GM19099 (cell line): ENCODE results near the gene SMCP.

Experiments used
- POLR2A ChIP-seq: IDR thresholded peaks from 3 replicates; pipeline ENCODE4 v1.6.1; 2011; ENCODE audit warnings: low read depth; ENCODE audit not compliant: insufficient read length; ENCODE audit errors: extremely low read depth

Gene SMCP

DNA sequence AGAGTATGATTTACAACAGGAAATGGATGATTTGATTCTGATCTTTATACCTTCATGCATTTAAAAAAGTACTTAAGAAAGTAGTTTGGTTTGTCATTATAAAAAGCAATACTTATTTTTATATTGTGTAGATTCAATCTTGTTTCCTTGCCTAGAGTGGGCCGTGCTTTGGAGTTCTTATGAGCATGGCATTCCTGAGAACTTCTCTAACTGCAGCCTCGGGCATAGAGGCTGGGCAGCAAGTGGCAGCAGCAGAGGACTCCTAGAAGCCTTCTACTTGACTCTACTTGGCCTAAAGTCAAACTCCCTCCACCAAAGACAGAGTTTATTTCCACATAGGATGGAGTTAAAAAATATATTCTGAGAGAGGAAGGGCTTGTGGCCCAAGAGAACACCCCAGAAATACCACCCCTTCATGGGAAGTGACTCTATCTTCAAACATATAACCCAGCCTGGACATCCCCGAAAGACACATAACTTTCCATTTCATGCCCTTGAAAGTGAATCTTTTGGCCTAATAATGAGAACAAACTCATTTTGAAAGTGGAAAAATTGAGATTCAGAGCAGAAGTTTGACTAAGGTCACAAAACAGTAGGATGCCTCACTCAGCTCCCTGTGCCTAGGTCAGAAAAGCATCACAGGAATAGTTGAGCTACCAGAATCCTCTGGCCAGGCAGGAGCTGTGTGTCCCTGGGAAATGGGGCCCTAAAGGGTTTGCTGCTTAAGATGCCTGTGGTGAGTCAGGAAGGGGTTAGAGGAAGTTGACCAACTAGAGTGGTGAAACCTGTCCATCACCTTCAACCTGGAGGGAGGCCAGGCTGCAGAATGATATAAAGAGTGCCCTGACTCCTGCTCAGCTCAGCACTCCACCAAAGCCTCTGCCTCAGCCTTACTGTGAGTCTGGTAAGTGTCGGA, 29.8 kb downstream of the SMCP start, which contains the start of gene IVL:
IVL (plus strand) TSS at position 861 of the 916 bp plus-strand sequence. CDS start 1,252 bp downstream, outside the sequence.
- TF ChIP-seq POLR2A: no peak

DNA sequence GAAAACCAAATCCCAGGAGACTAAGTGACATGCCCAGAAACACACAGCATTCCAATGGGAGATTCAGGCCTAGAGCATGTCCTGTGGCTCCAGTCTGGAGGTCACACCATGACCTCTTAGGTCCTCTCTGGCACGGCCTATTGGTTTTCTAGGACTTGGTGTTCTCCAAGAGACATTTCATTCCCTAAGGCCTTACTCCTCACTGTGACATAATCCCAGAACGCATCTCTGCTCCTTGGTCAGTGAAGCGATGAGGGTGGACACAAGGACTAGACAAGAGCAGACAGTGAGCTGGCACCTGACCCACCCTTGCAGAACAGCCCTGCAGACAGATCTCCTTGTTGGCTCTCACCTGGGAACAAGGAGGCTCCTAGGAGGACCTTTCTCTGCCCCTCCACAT, 31.1 kb downstream of the SMCP start:
- no peak for TF ChIP-seq POLR2A

- no peak for TF ChIP-seq POLR2A
Measured at GRCh38 chr1:152912471-152912870, 34.3 kb downstream of the SMCP start.

GRCh38 chr1:152912900-152913299, 34.8 kb downstream of the SMCP start:
- no peak for TF ChIP-seq POLR2A

DNA sequence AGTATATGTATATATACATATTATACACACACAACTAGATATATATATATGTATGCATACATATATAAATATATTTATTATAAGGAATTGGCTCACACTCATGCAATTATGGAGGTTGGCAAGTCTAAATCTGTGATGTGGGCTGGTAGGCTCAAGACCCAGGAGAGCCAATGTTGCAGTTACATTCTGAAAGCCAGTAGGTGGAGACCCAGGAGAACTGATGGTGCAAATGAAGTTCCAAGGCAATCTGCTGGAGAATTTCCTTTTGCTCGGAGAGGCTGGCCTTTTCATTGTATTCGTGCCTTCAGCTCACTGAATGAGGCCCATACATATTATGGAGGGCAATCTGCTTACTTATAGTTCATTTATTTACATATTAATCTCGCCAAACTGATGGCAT, 39.7 kb downstream of the SMCP start:
- TF ChIP-seq POLR2A: no peak

GRCh38 chr1:152919071-152919470, 40.9 kb downstream of the SMCP start:
- no peak for TF ChIP-seq POLR2A

DNA sequence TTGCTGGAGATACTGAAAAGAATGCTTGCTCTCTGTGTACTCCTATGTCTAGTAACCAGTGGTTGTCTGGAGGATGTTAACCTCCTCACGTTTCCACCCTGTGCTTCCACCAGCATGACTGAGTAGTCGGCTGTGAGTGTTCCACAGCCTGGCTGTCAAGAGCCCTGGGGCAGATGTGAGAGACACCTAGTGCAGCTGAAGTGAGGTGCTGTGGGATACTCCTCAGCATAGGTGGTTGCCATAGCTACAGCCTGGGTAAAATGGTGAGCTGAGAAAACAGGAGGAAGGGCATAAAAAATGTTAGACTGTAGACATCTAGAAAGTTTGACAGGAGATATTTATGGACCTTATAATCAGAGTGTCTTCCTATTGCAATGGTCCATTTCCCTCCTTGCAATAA, 46.1 kb downstream of the SMCP start:
- TF ChIP-seq POLR2A: no peak

- no peak for TF ChIP-seq POLR2A
Measured at GRCh38 chr1:152926091-152926490, 48.0 kb downstream of the SMCP start.

GRCh38 chr1:152928671-152929070, 50.5 kb downstream of the SMCP start:
- TF ChIP-seq POLR2A: no peak

- no peak for TF ChIP-seq POLR2A
Measured at GRCh38 chr1:152932170-152932811, 54.2 kb downstream of the SMCP start.

DNA sequence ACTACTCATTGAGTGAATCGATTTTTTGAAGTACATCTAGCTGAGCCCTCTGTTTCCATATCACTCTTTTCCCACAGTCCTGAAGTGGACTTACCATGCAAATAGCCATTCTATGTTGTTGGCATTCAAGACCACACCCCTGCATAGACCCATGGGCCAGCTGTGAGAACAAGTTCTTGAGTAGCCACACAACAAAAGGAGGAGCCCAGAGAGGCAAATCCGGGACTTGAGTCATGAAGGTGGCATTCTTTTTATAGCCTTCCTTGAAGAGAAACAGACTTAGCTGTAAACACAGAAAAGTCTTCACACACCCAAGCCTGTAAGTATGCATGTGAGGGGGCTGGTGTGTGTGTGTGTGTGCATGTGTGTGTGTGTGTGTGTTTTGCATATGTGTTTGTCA, 55.1 kb downstream of the SMCP start:
- TF ChIP-seq POLR2A: no peak
